ENCODE measurements around the gene CYP26B1. TPM values are rescaled to one million over a fixed set of nuclear protein-coding genes. Genes with fewer than 3 reads are reported as not detected.

The CYP26B1 gene
- total RNA-seq, 1 experiment from 2014 or later: 0.42 TPM

- TF ChIP-seq PRDM15 (CRISPR knock-in tag; IDR thresholded peaks at IDR 0.05): no peak
- no peak for TF ChIP-seq RELA (CRISPR knock-in tag; IDR thresholded peaks at IDR 0.05; ENCODE audit: borderline replicate concordance)
- TF ChIP-seq ZNF281 (CRISPR knock-in tag; IDR thresholded peaks at IDR 0.05): no peak
- TF ChIP-seq CDX4 (CRISPR knock-in tag; IDR thresholded peaks at IDR 0.05; ENCODE audit: borderline replicate concordance): no peak
Observed at GRCh38 chr2:72106978-72107377, 40.7 kb downstream of the CYP26B1 start (continued).

- CTCF ChIA-PET: interaction anchor here (0.7 to 2.8 kb wide), 7 partner anchors 11 to 399 kb away, joined by 3 to 16 read pairs (median 5); no protein-coding TSS in a partner anchor
- Mint-ChIP-seq H3K36me3 (no peaks in the 10 kb centered on the region), H3K27me3 (ENCODE audit: low read depth) (peaks cover 3% of the 10 kb centered on the region; the same call in 1 of the 2 replicates), H3K4me3 (no peak overlapping the region), H3K27ac (no peak overlapping the region), H3K9me3 (peaks cover under 1% of the 10 kb centered on the region), H3K4me1 (0 out of 2 replicates have a peak, but pooled peaks cover 2% of the 10 kb centered on the region)
- DNase-seq (ENCODE audit: low spot score) (peak; percentile 53), ATAC-seq (peak; percentile 88)
- POLR2A ChIA-PET: no interaction called here
- TF ChIP-seq CTCF (IDR thresholded peaks at IDR 0.05): no peak
- TF ChIP-seq IRF1 (CRISPR knock-in tag; IDR thresholded peaks at IDR 0.05): no peak
- no peak for TF ChIP-seq FOXP4 (CRISPR knock-in tag; IDR thresholded peaks at IDR 0.05)
- no peak for TF ChIP-seq PREB (CRISPR knock-in tag; IDR thresholded peaks at IDR 0.05; ENCODE audit: borderline replicate concordance)
- TF ChIP-seq ERG (CRISPR knock-in tag; IDR thresholded peaks at IDR 0.05): no peak
- no peak for TF ChIP-seq CBFB (CRISPR knock-in tag; IDR thresholded peaks at IDR 0.05; ENCODE audit: low read depth)
Observed at GRCh38 chr2:72104821-72105588, 42.7 kb downstream of the CYP26B1 start.

Measured in WTC11 (cell line).